GM23338 (cell line): ENCODE data around the gene FARSB. TPM values are rescaled to one million over a fixed set of nuclear protein-coding genes. Genes with fewer than 3 reads are reported as not detected.

Source experiments
- ATAC-seq: fragments of 200-7000 bp; cut with Tn5 transposase; 3 replicates; pipeline ENCODE4 v1.9.1; 2020
- DNase-seq: peaks from one replicate; pipeline ENCODE4 v3.0.0-alpha.2; 2015; ENCODE audit warnings: low spot score
- H2AFZ ChIP-seq: fragments of 200-600 bp; sonication (generic); 2 replicates; pipeline ENCODE4 v1.8.0; 2016; ENCODE audit warnings: antibody characterized with exemption, mild to moderate bottlenecking, moderate library complexity
- H3F3A ChIP-seq: fragments of 200-600 bp; sonication (generic); replicated peaks from 2 replicates; pipeline ENCODE4 v1.8.0; 2017; ENCODE audit warnings: antibody characterized with exemption, mixed run types, low read depth
- H3K27ac ChIP-seq: fragments of 200-600 bp; sonication (generic); 2 replicates; pipeline ENCODE4 v1.6.1; 2016; ENCODE audit warnings: low read depth
- H3K27me3 ChIP-seq: fragments of 200-600 bp; sonication (generic); 2 replicates; pipeline ENCODE4 v1.8.0; 2016; ENCODE audit warnings: mild to moderate bottlenecking, mixed run types, moderate library complexity; ENCODE audit not compliant: insufficient read depth
- H3K36me3 ChIP-seq: fragments of 200-600 bp; sonication (generic); 2 replicates; pipeline ENCODE4 v1.8.0; 2016; ENCODE audit warnings: mild to moderate bottlenecking; ENCODE audit not compliant: insufficient read depth
- H3K4me1 ChIP-seq: fragments of 200-600 bp; sonication (generic); 2 replicates; pipeline ENCODE4 v1.8.0; 2016; ENCODE audit warnings: mild to moderate bottlenecking, moderate library complexity; ENCODE audit not compliant: insufficient read depth
- H3K4me2 ChIP-seq: fragments of 200-600 bp; sonication (generic); 2 replicates; pipeline ENCODE4 v1.7.1; 2017; ENCODE audit warnings: mixed run types
- H3K4me3 ChIP-seq: fragments of 200-600 bp; sonication (generic); 2 replicates; pipeline ENCODE4 v1.6.1; 2016; ENCODE audit warnings: mixed run types
- H3K79me2 ChIP-seq: fragments of 200-600 bp; sonication (generic); replicated peaks from 2 replicates; pipeline ENCODE4 v1.8.0; 2017; ENCODE audit warnings: mild to moderate bottlenecking; ENCODE audit not compliant: insufficient read depth
- H3K9me2 ChIP-seq: fragments of 200-600 bp; sonication (generic); 2 replicates; pipeline ENCODE4 v1.8.0; 2017; ENCODE audit not compliant: insufficient read depth
- H4K20me1 ChIP-seq: fragments of 200-600 bp; sonication (generic); replicated peaks from 2 replicates; pipeline ENCODE4 v1.8.0; 2017; ENCODE audit warnings: mild to moderate bottlenecking; ENCODE audit not compliant: insufficient read depth
- H3K27ac Mint-ChIP-seq: 2 replicates; pipeline ENCODE4 v1.8.0; 2020; ENCODE audit warnings: inconsistent platforms, mild to moderate bottlenecking, moderate library complexity, mixed read lengths
- H3K27me3 Mint-ChIP-seq: 3 replicates; pipeline ENCODE4 v1.8.0; 2022; ENCODE audit warnings: low read depth, mild to moderate bottlenecking, moderate library complexity, mixed read lengths, inconsistent platforms; ENCODE audit not compliant: insufficient read depth, poor library complexity
- H3K36me3 Mint-ChIP-seq: 3 replicates; pipeline ENCODE4 v1.8.0; 2021; ENCODE audit warnings: low read depth, mild to moderate bottlenecking, inconsistent platforms, moderate library complexity, mixed read lengths
- H3K4me1 Mint-ChIP-seq: 3 replicates; pipeline ENCODE4 v1.8.0; 2020; ENCODE audit warnings: mild to moderate bottlenecking, inconsistent platforms, mixed read lengths
- H3K4me3 Mint-ChIP-seq: 3 replicates; pipeline ENCODE4 v1.8.0; 2021; ENCODE audit warnings: moderate library complexity, mild to moderate bottlenecking, inconsistent platforms, mixed read lengths
- H3K9me3 Mint-ChIP-seq: 3 replicates; pipeline ENCODE4 v1.8.0; 2020; ENCODE audit warnings: moderate library complexity, mild to moderate bottlenecking, inconsistent platforms, mixed read lengths
- CREB1 ChIP-seq: fragments of 250-450 bp; sonication (Bioruptor Pico); IDR thresholded peaks from 2 replicates; pipeline ENCODE4 v1.5.0; 2020; ENCODE audit warnings: low read depth, mild to moderate bottlenecking, moderate library complexity
- CTCF ChIP-seq, 2 experiments: fragments of 200-600 bp in 1 of 2; sonication (generic) in 1 of 2; conservative IDR thresholded peaks; 2 replicates each; pipeline versions ENCODE4 v1.5.1 to v1.6.1; 2016 to 2017; ENCODE audit warnings: antibody characterized with exemption in 2 of 2, low read depth in 2 of 2, mild to moderate bottlenecking in 2 of 2, moderate library complexity in 1 of 2
- ETS1 ChIP-seq: IDR thresholded peaks from 2 replicates; pipeline ENCODE4 v1.6.1; 2016; ENCODE audit warnings: antibody characterized with exemption
- EZH2 ChIP-seq: fragments of 200-600 bp; sonication (generic); IDR thresholded peaks from one replicate; pipeline ENCODE4 v1.8.0; 2017; ENCODE audit warnings: antibody characterized with exemption, mild to moderate bottlenecking, low read depth; ENCODE audit not compliant: unreplicated experiment
- EZH2phosphoT487 ChIP-seq: fragments of 200-600 bp; sonication (generic); IDR thresholded peaks from one replicate; pipeline ENCODE4 v1.8.1; 2018; ENCODE audit warnings: antibody characterized with exemption; ENCODE audit not compliant: unreplicated experiment
- JUNB ChIP-seq: IDR thresholded peaks from one replicate; pipeline ENCODE4 v1.6.1; 2016; ENCODE audit warnings: antibody characterized with exemption; ENCODE audit not compliant: unreplicated experiment
- NANOG ChIP-seq: IDR thresholded peaks from 2 replicates; pipeline ENCODE4 v1.6.1; 2016; ENCODE audit warnings: antibody characterized with exemption, borderline replicate concordance
- POLR2AphosphoS5 ChIP-seq: IDR thresholded peaks from 2 replicates; pipeline ENCODE4 v1.6.1; 2016; ENCODE audit warnings: antibody characterized with exemption, low read depth
- STAT1 ChIP-seq: IDR thresholded peaks from one replicate; pipeline ENCODE4 v1.6.1; 2016; ENCODE audit warnings: antibody characterized with exemption; ENCODE audit not compliant: unreplicated experiment
- ZNF114 ChIP-seq: fragments of 250-450 bp; sonication (Bioruptor Pico); IDR thresholded peaks from 2 replicates; pipeline ENCODE4 v1.5.0; 2020; ENCODE audit warnings: mild to moderate bottlenecking, moderate library complexity
- ZNF331 ChIP-seq: fragments of 250-450 bp; sonication (Bioruptor Pico); IDR thresholded peaks from 2 replicates; pipeline ENCODE4 v1.5.0; 2020; ENCODE audit warnings: low read depth, mild to moderate bottlenecking, moderate library complexity
- ZNF462 ChIP-seq: fragments of 250-450 bp; sonication (Bioruptor Pico); IDR thresholded peaks from 2 replicates; pipeline ENCODE4 v1.5.0; 2020; ENCODE audit warnings: mild to moderate bottlenecking, moderate library complexity
- polyA plus RNA-seq: library from polyadenylated mRNA; unstranded; fragments of >200 nt; fragmentation: Nextera tagmentation; extraction: Ambion mirVana; gene quantifications from 2 replicates; pipeline ENCODE4 v1.2.1, GENCODE V29; 2016
- total RNA-seq: library from RNA; depleted of rRNA; stranded (reverse); fragments of >200 nt; shearing (Covaris generic); gene quantifications from 2 replicates; pipeline ENCODE4 v1.2.3, GENCODE V29; 2014
- TF ChIP-seq, protein P1 (sequence below): IDR thresholded peaks from one replicate; pipeline ENCODE4 v1.6.1; 2018; ENCODE audit warnings: antibody characterized with exemption; ENCODE audit not compliant: unreplicated experiment

The FARSB gene
- total and polyA plus RNA-seq, 2 experiments from 2014 or later = 32.5 to 40.0 TPM

DNA sequence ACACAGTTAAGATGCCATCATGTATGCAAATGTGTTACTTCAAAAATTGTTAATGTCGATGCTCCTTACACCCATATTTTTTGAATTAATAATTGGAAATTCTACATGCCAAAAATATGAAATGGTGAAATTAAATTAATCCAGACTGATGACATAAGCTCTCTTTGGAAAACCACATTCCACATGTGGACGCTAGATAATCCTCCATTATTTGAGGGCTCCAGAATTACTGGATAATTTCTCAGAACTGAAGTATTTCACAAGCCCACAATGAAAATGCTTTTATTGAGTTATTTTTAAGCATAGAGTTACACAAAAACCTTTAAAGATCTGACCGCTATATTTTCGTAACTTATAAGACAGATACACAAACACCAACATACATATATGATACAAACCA lies 47.8 kb downstream of the FARSB start:
- ATAC-seq = no peak
- H3K4me2 ChIP-seq = no peak overlapping the region
- no peak overlapping the region for H3K4me3 ChIP-seq
- H3F3A ChIP-seq = no peaks in the 10 kb centered on the region
- no peak for DNase-seq
- Mint-ChIP-seq H3K27ac (no peak overlapping the region), H3K9me3 (no peaks in the 10 kb centered on the region), H3K27me3 (peaks cover 2% of the 10 kb centered on the region), H3K36me3 (peaks cover 17% of the 10 kb centered on the region; the same call in 2 of the 3 replicates), H3K4me3 (no peak overlapping the region), H3K4me1 (no peaks in the 10 kb centered on the region)
- no peak overlapping the region for H2AFZ ChIP-seq
- TF ChIP-seq STAT1 (no peak), ETS1 (no peak), CTCF (conservative IDR thresholded peaks at IDR 0.05; ENCODE audit: low read depth in 2 of 2) (no peak), ZNF331 (CRISPR knock-in tag) (no peak), EZH2phosphoT487 (no peak), ZNF462 (CRISPR knock-in tag) (no peak), JUNB (no peak), ZNF114 (CRISPR knock-in tag) (no peak), EZH2 (no peak), CREB1 (CRISPR knock-in tag) (no peak), POLR2AphosphoS5 (no peak), NANOG (no peak)
- TF ChIP-seq, protein P1, sequence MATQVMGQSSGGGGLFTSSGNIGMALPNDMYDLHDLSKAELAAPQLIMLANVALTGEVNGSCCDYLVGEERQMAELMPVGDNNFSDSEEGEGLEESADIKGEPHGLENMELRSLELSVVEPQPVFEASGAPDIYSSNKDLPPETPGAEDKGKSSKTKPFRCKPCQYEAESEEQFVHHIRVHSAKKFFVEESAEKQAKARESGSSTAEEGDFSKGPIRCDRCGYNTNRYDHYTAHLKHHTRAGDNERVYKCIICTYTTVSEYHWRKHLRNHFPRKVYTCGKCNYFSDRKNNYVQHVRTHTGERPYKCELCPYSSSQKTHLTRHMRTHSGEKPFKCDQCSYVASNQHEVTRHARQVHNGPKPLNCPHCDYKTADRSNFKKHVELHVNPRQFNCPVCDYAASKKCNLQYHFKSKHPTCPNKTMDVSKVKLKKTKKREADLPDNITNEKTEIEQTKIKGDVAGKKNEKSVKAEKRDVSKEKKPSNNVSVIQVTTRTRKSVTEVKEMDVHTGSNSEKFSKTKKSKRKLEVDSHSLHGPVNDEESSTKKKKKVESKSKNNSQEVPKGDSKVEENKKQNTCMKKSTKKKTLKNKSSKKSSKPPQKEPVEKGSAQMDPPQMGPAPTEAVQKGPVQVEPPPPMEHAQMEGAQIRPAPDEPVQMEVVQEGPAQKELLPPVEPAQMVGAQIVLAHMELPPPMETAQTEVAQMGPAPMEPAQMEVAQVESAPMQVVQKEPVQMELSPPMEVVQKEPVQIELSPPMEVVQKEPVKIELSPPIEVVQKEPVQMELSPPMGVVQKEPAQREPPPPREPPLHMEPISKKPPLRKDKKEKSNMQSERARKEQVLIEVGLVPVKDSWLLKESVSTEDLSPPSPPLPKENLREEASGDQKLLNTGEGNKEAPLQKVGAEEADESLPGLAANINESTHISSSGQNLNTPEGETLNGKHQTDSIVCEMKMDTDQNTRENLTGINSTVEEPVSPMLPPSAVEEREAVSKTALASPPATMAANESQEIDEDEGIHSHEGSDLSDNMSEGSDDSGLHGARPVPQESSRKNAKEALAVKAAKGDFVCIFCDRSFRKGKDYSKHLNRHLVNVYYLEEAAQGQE = no peak
- peaks cover 9% of the 10 kb centered on the region for H3K36me3 ChIP-seq
- no peaks in the 10 kb centered on the region for H3K9me2 ChIP-seq
- no peaks in the 10 kb centered on the region for H4K20me1 ChIP-seq
- no peak overlapping the region for H3K27ac ChIP-seq
- H3K79me2 ChIP-seq = no peaks in the 10 kb centered on the region
- H3K27me3 ChIP-seq = no peaks in the 10 kb centered on the region
- H3K4me1 ChIP-seq = no peaks in the 10 kb centered on the region
